ENCODE results near the gene MAP1LC3B2.

Gene MAP1LC3B2

DNA sequence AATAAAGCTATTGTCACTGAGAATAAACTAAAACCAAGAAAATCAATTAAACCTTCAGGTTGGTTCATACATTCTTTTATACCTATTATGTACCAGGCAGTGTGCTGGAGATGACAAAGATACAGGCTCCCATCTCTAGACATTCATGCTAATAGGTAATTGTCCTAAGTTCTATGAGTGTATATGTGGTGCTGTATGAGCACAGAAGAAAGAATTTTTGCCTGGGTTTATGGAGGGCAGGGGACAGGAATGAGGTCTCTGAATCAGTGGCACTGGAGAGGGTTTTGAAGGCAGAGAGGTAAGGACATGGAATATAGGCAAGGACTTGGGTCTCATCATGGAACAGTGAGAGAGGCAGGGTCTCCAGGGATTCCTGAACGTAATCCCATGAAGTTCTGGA lies 38.7 kb downstream of the MAP1LC3B2 start:
- no peak for DNase-seq

GRCh38 chr12:116598311-116599284 lies 39.4 kb downstream of the MAP1LC3B2 start:
- no peak for DNase-seq

- DNase-seq: peak; percentile 35 to 58
Measured at GRCh38 chr12:116599285-116600136, 40.3 kb downstream of the MAP1LC3B2 start.

GRCh38 chr12:116600959-116601918 lies 42.1 kb downstream of the MAP1LC3B2 start:
- DNase-seq: no peak

- no peak for DNase-seq
Measured at GRCh38 chr12:116601933-116602810, 43.0 kb downstream of the MAP1LC3B2 start.

DNA sequence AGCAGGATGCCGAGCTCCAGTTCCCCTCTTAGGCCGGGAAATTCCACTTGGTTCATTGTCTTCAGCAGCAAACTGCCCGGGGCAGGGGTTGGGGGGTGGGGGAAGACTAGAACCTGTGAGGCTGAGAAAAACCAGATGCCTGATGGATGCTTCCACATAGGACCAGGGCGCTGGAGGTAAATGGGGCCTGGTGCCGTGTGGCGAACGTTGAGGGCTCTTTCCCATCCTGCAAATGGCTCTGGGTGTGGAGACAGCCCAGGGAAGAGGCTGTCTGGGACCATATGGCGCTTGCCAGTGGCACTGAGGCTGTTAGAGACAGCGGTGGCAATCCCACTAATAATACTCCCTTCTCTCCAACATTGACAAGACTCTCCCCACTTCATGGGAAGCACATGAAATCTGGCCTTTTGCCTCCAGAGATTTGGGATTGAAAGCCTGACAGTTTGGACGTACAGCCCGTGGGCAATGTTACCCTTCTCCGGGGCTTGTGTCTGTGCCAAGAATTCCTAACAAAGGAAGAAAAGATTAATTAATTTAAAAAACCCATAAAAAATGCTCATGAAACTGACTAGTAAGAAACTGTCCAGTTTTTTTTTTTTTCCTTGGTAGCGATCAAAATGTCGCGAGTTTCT lies 44.5 kb downstream of the MAP1LC3B2 start:
- DNase-seq: no peak

DNA sequence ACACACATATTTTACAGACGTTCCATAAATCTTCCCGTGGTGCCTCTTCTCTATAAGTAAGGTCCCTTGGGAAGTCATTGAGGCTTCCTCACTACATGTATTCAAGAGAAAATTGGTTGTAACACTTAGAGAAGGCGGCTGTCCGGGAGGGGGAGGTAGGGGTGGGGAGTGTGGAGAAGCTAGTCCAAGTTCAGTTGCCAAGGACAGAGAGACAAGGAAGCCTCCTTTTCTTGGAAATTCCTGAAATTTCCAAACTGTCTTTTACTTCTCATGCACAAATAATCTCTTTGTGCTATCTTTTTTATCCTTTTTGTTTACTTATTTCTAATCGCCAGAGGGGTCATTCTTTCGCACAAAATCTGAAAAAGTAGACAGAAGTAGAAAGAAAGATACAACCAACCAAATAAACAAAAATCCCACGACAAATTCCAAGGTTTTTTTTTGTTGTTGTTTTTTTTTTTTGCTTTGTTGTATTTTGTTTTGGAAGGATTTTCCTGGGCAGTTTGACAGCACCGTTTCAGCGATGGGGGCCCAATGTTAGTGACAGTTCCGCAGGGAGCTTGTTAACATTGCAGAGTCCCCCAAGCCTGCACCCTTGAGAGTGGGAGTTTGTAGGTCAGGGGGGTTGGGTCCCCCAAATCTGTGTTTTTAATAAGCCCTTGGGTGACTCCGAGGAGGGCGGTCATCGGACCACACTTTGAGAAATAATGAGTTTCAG lies 45.2 kb downstream of the MAP1LC3B2 start:
- no peak for DNase-seq

DNA sequence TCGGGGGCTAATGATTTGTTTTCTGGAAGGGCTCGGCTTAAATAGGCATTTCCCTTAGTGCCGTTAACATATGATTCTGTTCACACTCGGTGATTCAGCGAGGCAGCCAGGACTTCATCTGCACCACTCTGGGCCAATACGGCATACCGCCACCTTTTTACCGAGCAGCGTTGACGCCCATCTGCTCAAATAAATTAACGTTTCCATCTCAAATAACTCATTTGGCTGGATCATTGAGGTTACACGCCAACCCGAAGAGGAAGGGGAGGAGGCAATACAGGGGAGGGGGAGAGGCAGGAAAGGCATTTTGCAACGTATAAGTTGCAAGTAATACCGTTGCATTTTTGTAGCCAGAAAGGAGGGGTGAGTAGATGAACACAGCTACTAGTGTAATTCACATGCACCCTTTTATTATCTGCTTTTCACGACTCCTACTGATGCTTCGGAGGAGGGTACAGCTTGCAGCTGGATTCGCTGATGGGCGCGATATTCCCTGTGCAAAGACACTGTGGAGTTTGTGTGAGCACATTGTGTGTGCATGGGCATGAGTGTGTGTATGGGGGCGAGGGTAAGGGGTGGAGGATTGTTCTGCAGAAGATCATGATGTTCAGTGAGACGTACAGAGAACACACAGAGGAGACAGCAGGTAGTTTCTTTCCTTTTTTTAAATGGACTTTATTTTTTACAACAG lies 45.9 kb downstream of the MAP1LC3B2 start:
- no peak for DNase-seq

DNA sequence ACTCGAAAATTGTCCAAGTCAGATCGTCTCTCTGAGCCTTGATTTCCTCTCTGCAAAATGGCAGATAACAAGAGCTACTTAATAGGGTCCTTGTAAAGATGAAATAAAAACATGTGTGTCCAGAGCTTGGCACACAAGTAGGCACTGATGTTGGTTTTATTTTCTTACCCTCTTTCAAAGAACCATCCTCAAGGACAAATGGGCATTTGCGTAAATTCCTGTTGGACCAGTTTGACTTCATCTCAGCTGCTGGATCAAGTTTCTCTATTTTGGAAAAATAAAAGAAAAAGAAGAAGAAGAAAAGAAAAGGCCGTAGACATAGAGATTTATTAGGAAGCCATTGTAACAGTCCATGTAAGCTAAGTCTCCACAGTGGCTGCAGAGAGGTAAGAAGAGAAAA lies 47.2 kb downstream of the MAP1LC3B2 start:
- no peak for DNase-seq

DNA sequence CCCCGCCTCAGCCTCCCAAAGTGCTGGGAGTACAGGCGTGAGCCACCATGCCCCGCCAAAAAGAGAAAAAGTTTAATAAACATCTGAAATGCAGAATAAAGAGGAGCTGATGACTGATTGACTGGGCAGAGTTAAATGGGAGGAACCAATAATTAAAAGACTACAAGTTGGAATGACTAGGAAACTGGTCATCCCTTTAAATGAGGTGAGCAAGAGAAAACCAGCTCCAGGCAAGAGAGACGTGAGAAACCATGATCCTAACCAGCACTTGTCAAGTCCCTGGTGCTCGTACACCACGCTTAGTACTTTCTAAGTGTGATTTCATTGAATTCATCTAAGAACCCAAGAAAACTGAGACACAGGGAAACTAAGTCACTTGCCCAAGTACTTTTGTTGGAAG lies 47.9 kb downstream of the MAP1LC3B2 start:
- no peak for DNase-seq

DNA sequence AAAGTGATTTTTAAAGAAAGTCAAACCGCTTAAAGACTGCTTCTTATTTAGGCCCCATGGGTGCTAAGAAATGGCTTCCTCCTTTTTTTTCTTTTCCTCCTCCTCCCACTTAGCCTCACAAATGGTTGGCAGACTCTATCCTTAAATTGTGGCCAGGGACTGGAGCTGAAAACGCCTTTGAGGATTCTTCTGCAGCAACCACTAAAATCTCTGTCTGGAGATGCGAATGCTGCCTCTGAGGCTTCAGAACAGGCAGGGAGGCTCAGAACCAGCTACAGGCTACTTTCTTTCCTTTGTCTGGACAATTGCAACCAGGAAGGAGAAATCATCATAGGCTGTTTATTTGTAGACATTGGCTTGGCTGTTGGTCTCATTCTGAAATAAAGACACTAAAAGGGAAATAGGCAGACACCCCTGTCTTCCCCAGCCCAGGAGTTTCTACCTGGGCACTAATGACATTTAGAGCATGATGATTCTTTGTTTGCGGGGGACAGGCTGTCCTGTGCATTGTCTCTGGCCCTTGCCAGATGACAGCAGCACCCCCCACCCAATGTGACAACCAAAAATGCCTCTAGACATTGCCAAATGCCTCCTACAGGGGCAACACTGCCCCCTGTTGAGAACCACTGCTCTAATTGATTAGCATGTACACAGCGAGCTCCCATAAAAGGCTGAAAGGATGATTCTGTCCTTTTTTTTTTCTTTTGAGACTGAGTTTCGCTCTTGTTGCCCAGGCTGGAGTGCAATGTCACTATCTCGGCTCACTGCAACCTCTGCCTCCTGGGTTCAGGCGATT lies 50.3 kb downstream of the MAP1LC3B2 start:
- no peak for DNase-seq

DNA sequence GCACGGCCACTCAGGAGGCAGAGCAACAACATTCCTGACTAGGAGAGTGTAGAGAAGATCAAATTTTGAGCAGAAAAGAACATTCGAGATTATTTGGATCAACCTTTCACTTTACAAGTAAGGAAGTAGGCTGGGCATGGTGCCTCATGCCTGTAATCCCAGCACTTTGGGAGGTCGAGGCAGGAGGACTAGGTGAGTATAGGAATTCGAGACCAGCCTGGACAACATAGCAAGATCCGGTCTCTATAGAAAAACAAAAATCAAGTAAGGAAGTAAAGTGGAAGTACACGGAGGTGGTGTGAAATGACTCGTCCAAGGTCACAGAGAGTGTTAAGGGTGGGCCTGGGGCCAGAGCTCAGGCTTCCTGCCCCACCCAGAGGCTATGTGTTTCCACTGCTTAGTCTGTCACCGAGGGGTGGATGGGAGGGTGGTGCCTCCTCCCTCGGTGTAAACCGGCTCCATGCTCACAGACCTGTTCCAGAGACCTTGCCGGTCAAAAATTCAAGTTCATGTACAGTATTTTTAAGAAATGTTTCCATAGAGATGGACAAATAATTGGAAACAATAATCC lies 51.9 kb downstream of the MAP1LC3B2 start:
- DNase-seq: no peak

DNA sequence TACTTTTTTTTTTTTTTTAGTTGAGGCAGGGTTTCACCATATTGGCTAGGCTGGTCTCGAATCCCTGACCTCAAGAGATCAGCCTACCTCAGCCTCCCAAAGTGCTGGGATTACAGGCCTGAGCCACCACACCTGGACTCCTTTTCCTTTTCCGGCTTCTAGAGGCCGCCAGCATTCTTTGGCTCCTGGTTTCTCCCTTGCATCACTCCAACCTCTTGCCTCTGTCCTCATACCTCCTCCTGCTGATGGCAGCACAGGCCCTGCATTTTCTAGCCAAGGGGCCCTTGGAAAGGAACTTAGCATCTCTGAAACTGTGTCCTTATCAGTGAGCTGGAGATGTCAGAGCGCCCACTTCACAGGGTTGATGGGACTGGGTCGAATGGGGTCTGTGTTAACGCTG lies 53.3 kb downstream of the MAP1LC3B2 start:
- DNase-seq: no peak

- no peak for DNase-seq
Measured at GRCh38 chr12:116613256-116613655, 54.1 kb downstream of the MAP1LC3B2 start.

DNA sequence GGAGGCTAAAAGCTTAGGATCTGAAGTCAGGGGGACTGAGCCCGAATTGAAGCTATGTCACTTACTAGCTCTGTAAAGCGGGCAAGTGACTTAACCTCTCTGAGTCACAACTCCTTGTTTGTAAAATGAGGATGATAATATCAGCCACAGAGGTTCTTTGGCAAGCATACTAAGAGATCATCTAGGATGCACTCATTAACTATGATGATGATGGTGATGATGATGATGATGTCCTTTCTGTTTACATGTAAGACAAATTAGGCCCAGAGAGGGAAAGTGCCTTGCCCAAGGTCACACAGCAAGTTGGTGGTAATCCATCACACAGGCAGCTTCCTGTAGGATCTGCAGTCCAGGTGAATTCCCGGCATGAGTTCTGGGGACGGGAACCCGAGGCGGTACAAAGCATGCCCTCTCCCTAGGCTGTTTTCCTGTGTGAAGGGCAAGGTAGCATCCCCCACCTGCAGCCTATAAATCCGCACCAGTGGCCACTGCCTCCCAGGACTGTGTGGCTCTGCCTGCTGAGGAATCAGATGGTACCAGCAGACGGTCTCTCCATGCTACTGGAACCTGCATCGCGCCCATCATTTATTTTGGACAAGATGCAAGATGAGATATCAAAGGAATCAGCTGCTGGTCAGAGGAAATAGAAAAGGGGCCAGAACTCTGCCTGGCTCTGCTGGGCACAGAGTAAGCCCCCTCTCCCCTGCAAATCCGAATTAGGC lies 55.2 kb downstream of the MAP1LC3B2 start:
- no peak for DNase-seq

DNA sequence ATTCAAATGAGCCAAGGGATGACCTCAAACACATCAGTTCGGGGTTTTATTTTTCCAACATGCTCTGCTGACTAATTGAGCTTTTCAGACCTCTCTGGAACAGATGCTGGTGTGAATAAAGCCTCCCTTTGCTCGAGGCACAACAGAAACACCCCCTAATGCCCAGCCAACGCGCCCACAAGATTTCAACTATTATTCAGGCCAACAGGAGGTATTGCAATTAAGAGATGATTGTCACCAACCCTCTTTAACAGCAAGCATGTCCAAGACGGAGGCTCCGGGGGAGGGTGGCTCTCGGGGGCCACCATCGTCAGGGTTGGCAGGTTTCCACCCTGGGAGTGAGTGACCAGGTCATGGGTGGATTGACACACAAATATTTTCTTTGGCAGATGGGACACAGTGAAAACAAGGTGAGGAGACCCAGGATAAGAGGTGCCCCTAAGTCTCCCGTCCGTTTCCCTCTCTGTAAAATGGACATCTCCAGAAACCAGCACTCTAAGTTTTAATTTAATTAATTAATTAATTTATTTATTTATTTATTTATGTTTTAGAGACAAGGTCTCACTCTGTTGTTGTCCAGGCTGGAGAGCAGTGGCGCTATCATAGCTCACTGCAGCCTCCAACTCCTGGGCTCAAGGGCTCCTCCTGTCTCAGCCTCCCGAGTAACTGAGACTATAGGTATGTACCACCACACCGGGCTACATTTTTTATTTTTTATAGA lies 56.1 kb downstream of the MAP1LC3B2 start:
- DNase-seq: no peak

Measured in SHP77 (cell line).